Body of pancreas (tissue), 4 donors: ENCODE data around the gene NBAS.

ENCODE experiments used
- POLR2A ChIP-seq, 3 donors: fragments of 450-650 bp; IDR thresholded peaks; one replicate each; pipeline ENCODE4 v1.6.1; 2016; ENCODE audit warnings: antibody characterized with exemption in 3 of 3, mild to moderate bottlenecking in 2 of 3
- TF ChIP-seq, protein P1 (sequence below), 7 experiments: fragments of 450-650 bp in 4 of 7; fragments of 200-600 bp in 3 of 7; sonication (generic) in 3 of 7; IDR thresholded peaks; one replicate each; pipeline ENCODE4 v1.5.1; 2016 to 2019; ENCODE audit warnings: antibody characterized with exemption in 7 of 7

DNA sequence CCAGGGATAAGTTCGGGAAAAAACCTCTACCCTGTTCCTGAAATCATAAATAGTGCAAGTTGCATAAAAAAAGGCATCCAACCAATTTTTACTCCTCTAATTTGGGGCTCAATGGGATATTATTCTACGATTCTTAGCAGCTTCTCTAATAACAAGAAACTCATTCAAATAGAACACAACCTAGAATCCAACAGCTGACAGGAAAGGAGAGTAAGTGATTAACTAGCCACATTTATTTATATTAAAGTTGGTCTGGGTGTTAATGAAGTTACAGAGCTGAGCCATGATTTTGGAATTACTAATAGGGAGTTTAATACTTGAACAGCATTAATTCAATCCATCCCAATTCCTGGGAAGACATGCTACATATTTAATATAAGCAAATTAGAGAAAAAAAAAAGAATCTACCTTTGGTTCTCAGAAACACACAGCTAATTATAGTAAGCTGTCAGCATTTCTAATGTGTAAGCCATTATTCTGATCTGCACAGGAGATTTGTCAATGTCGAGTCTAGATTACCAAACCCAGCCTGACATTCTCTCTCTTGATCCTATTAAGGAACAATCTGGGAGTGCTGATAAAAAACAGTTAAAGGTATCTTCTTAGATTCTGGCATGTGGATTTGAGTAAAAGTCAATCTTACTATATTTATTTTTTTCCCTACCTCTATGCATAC, 267.7 kb downstream of the NBAS start:
- TF ChIP-seq, protein P1, sequence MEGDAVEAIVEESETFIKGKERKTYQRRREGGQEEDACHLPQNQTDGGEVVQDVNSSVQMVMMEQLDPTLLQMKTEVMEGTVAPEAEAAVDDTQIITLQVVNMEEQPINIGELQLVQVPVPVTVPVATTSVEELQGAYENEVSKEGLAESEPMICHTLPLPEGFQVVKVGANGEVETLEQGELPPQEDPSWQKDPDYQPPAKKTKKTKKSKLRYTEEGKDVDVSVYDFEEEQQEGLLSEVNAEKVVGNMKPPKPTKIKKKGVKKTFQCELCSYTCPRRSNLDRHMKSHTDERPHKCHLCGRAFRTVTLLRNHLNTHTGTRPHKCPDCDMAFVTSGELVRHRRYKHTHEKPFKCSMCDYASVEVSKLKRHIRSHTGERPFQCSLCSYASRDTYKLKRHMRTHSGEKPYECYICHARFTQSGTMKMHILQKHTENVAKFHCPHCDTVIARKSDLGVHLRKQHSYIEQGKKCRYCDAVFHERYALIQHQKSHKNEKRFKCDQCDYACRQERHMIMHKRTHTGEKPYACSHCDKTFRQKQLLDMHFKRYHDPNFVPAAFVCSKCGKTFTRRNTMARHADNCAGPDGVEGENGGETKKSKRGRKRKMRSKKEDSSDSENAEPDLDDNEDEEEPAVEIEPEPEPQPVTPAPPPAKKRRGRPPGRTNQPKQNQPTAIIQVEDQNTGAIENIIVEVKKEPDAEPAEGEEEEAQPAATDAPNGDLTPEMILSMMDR (IDR thresholded peaks at IDR 0.05): no peak
- no peak for TF ChIP-seq POLR2A (IDR thresholded peaks at IDR 0.05)
